SK-N-SH (cell line): Measurements from ENCODE around the gene RPAP3. TPM values are rescaled to one million over a fixed set of nuclear protein-coding genes. Genes with fewer than 3 reads are reported as not detected.

Experiments
- polyA plus RNA-seq, 3 experiments: library from polyadenylated mRNA; depleted of rRNA; stranded (reverse); fragments of >200 nt; gene quantifications; 2 replicates each; pipeline ENCODE4 v1.2.3, GENCODE V29; 2012

Gene RPAP3
- polyA plus RNA-seq, 1 of the 3 experiments (the other 2 are of a cell fraction) = 6.7 TPM

Other genes starting within 250 kb of the RPAP3 start
- not detected in 2 replicates for gene ENDOU, start 19.5 kb upstream of the RPAP3 start, polyA plus RNA-seq (2012; rRNA removed)
- gene RAPGEF3, start 52.9 kb upstream of the RPAP3 start, polyA plus RNA-seq (2012; rRNA removed) = 0.90 and 0.93 TPM in 2 replicates
- 7.3 and 8.1 TPM in 2 replicates for gene SLC48A1, start 67.2 kb upstream of the RPAP3 start, polyA plus RNA-seq (2012; rRNA removed)
- 32.7 and 51.0 TPM in 2 replicates for gene HDAC7, start 113.9 kb upstream of the RPAP3 start, polyA plus RNA-seq (2012; rRNA removed)
- gene VDR, start 199.0 kb upstream of the RPAP3 start, polyA plus RNA-seq (2012; rRNA removed) = 0.29 and 0.33 TPM in 2 replicates